ENCODE measurements around the gene PBX2. TPM values are rescaled to one million over a fixed set of nuclear protein-coding genes. Genes with fewer than 3 reads are reported as not detected.
"Not testable (repeated sequence)": the region's sequence is repeated elsewhere in the genome, so short reads cannot be mapped to it uniquely, and the experiment has no call there.

Gene PBX2
- total and polyA plus RNA-seq, 8 donors = 20.4 to 56.3 (median 29.8) TPM

- 74% methylated on average over 12 of the region's 12 CpGs for WGBS, 2 donors
- DNase-seq (no peak), FAIRE-seq (no peak), ATAC-seq (no peak)
- H3K27ac ChIP-seq = no peak overlapping the region
- intact Hi-C loops (cut with DNase I) = no loop called here
- H3K4me3 ChIP-seq = no peak overlapping the region
- no peak for TF ChIP-seq CTCF (IDR thresholded peaks at IDR 0.05)
- H3K36me3 ChIP-seq = no peaks in the 10 kb centered on the region
- H3K4me1 ChIP-seq = no peaks in the 10 kb centered on the region
- no peaks in the 10 kb centered on the region for H3K27me3 ChIP-seq
- no peaks in the 10 kb centered on the region for H3K9me3 ChIP-seq
These were observed 22.2 kb upstream of the PBX2 start for GRCh38 chr6:32212076-32212760.

DNA sequence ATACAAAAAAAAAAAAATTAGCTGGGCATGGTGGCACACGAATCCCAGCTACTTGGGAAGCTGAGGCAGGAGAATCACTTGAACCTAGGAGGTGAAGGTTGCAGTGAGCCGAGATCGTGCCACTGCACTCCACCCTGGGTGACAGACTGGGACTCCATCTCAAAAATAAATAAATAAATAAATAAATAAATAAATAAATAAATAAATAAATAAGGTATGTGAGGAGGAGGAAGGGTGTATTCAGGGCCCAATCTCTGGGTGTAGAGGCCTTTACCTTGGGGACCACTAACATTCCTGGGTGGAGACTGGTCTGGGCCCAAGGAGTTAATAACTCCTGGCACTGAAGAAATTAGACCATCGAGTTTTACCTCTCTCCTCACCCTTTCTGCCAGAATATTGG is 21.4 kb upstream of the PBX2 start:
- H3K27me3 ChIP-seq; H3K4me3 ChIP-seq; H3K9me3 ChIP-seq; ATAC-seq; H3K27ac ChIP-seq; H3K36me3 ChIP-seq; intact Hi-C loops (cut with DNase I); DNase-seq; FAIRE-seq; H3K4me1 ChIP-seq: not testable (repeated sequence)
- 78 to 80% methylated on average over 4 of the region's 4 CpGs for WGBS, 2 donors

- DNase-seq (no peak), ATAC-seq (no peak), FAIRE-seq (no peak)
- H3K27me3 ChIP-seq = no peaks in the 10 kb centered on the region
- TF ChIP-seq CTCF (IDR thresholded peaks at IDR 0.05) = no peak
- no peaks in the 10 kb centered on the region for H3K4me1 ChIP-seq
- no peaks in the 10 kb centered on the region for H3K9me3 ChIP-seq
- no peak overlapping the region for H3K4me3 ChIP-seq
- H3K27ac ChIP-seq = no peak overlapping the region
- intact Hi-C loops (cut with DNase I) = no loop called here
- WGBS, 2 donors = 70 to 76% methylated on average over 5 of the region's 5 CpGs
- no peaks in the 10 kb centered on the region for H3K36me3 ChIP-seq
These were observed 20.2 kb upstream of the PBX2 start for GRCh38 chr6:32210191-32210601.

- H3K36me3 ChIP-seq = no peaks in the 10 kb centered on the region
- no peak overlapping the region for H3K4me3 ChIP-seq
- FAIRE-seq = no peak
- H3K9me3 ChIP-seq = no peaks in the 10 kb centered on the region
- 39 to 54% methylated on average over 1 of the region's 1 CpG for WGBS, 2 donors
- no peak for DNase-seq
- ATAC-seq = no peak
- intact Hi-C loops (cut with DNase I) = no loop called here
- H3K4me1 ChIP-seq = no peaks in the 10 kb centered on the region
- H3K27me3 ChIP-seq = no peaks in the 10 kb centered on the region
- TF ChIP-seq CTCF (IDR thresholded peaks at IDR 0.05) = no peak
- H3K27ac ChIP-seq = no peak overlapping the region
These were observed 19.0 kb upstream of the PBX2 start for GRCh38 chr6:32208996-32209395.

- Histone ChIP-seq H3K27me3 (no peaks in the 10 kb centered on the region), H3K36me3 (no peaks in the 10 kb centered on the region), H3K4me1 (no peaks in the 10 kb centered on the region), H3K27ac (no peak overlapping the region), H3K9me3 (no peaks in the 10 kb centered on the region), H3K4me3 (no peak overlapping the region)
- DNase-seq = no peak
- intact Hi-C loops (cut with DNase I) = no loop called here
- FAIRE-seq = no peak
- no peak for ATAC-seq
- TF ChIP-seq CTCF (IDR thresholded peaks at IDR 0.05) = no peak
- WGBS, 2 donors = 74 to 83% methylated on average over 3 of the region's 3 CpGs
These were observed 14.3 kb upstream of the PBX2 start for GRCh38 chr6:32204268-32204715.
